CD4-positive, alpha-beta memory T cell (primary cell): Measurements from ENCODE around the gene PPP1R3G. TPM values are rescaled to one million over a fixed set of nuclear protein-coding genes. Genes with fewer than 3 reads are reported as not detected.

ENCODE experiments used
- CTCF ChIA-PET: fragments of 350-600 bp; sonication (Branson Sonifier 250); formaldehyde crosslinking; loops from one replicate; lab custom pipeline; 2021; ENCODE audit warnings: inconsistent platforms; ENCODE audit not compliant: partially characterized antibody; lab: Charles Lee
- POLR2A ChIA-PET: fragments of 350-600 bp; sonication (Branson Sonifier 250); formaldehyde crosslinking; loops from one replicate; lab custom pipeline; 2021; ENCODE audit not compliant: partially characterized antibody; lab: Charles Lee
- DNase-seq, 5 donors: peaks; one replicate each; pipeline versions ENCODE4 v3.0.0 to v3.0.0-alpha.2; 2020 to 2022; ENCODE audit warnings: mixed read lengths in 1 of 5
- H3K27ac ChIP-seq: one replicate; pipeline ENCODE4 v1.7.0; 2013; ENCODE audit warnings: low read depth, low read length
- H3K27me3 ChIP-seq: 2 replicates; pipeline ENCODE4 v1.7.0; 2013; ENCODE audit warnings: mild to moderate bottlenecking, low read length, moderate library complexity; ENCODE audit not compliant: insufficient read depth
- H3K36me3 ChIP-seq: 2 replicates; pipeline ENCODE4 v1.7.0; 2013; ENCODE audit warnings: mild to moderate bottlenecking, low read length, moderate library complexity; ENCODE audit not compliant: insufficient read depth
- H3K4me1 ChIP-seq: 2 replicates; pipeline ENCODE4 v1.7.0; 2013; ENCODE audit warnings: mild to moderate bottlenecking, low read length, moderate library complexity; ENCODE audit not compliant: insufficient read depth
- H3K4me3 ChIP-seq, 2 donors: one replicate each; pipeline ENCODE4 v1.7.0; 2013; ENCODE audit warnings: low read length in 2 of 2, mild to moderate bottlenecking in 1 of 2
- H3K9me3 ChIP-seq, 2 donors: one replicate each; pipeline ENCODE4 v1.7.0; 2013; ENCODE audit warnings: low read length in 2 of 2, control low read depth in 1 of 2; ENCODE audit not compliant: control insufficient read depth in 1 of 2
- H3K27ac Mint-ChIP-seq, 7 donors: one replicate each; pipeline ENCODE4 v1.8.0; 2020 to 2021; ENCODE audit warnings: mixed read lengths in 7 of 7, mild to moderate bottlenecking in 6 of 7, inconsistent platforms in 3 of 7, moderate library complexity in 3 of 7
- H3K27me3 Mint-ChIP-seq, 2 donors: one replicate each; pipeline ENCODE4 v1.8.0; 2020 to 2021; ENCODE audit warnings: mixed read lengths in 2 of 2
- H3K36me3 Mint-ChIP-seq, 2 donors: one replicate each; pipeline ENCODE4 v1.8.0; 2020 to 2021; ENCODE audit warnings: mixed read lengths in 2 of 2, inconsistent platforms in 1 of 2, mild to moderate bottlenecking in 1 of 2
- H3K4me1 Mint-ChIP-seq, 4 donors: one replicate each; pipeline ENCODE4 v1.8.0; 2020 to 2021; ENCODE audit warnings: mixed read lengths in 4 of 4, mild to moderate bottlenecking in 1 of 4
- H3K4me3 Mint-ChIP-seq, 8 donors: one replicate each; pipeline ENCODE4 v1.8.0; 2020 to 2021; ENCODE audit warnings: mixed read lengths in 8 of 8, mild to moderate bottlenecking in 7 of 8, moderate library complexity in 6 of 8, inconsistent platforms in 3 of 8
- H3K9me3 Mint-ChIP-seq, 8 donors: one replicate each; pipeline ENCODE4 v1.8.0; 2020 to 2021; ENCODE audit warnings: mixed read lengths in 8 of 8, mild to moderate bottlenecking in 5 of 8, inconsistent platforms in 3 of 8, moderate library complexity in 1 of 8
- intact Hi-C: fragments of 100-400 bp; cut with micrococcal nuclease; formaldehyde crosslinking; loops from one replicate; pipeline ENCODE4 v1.15.1; 2023
- polyA plus RNA-seq, 2 donors: library from polyadenylated mRNA; unstranded; fragments of 300-500 nt; fragmentation: Illumina TruSeq; gene quantifications; one replicate each; pipeline ENCODE4 v1.2.3, GENCODE V29; 2021
- total RNA-seq, 2 experiments: library from RNA; stranded (reverse); gene quantifications; one replicate each; pipeline ENCODE4 v1.2.3, GENCODE V29; 2021

PPP1R3G gene
- total and polyA plus RNA-seq, 4 experiments from 2014 or later: not detected

DNA sequence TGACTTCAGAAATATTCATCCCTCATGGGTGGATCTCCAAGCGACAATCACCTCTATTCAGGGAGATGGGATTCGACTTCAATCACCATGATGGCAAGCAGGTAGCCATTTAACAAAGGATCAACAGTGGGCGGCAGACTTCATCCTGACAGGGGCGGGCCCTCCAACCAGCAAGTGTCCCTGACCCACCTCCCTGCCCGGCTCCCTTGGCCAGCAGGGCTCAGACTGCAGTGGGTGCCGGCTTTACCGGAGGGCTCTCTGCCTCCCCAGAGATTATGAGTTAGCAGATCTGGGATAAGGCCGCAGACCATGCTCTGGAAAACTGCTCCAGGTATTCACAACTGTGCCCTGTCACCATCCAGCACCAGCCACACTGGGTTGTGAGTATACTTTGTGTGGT lies 39.4 kb downstream of the PPP1R3G start:
- H3K4me1 Mint-ChIP-seq: no peaks in the 10 kb centered on the region
- Histone ChIP-seq H3K9me3 (no peaks in the 10 kb centered on the region), H3K36me3 (no peaks in the 10 kb centered on the region), H3K4me3 (no peak overlapping the region), H3K27me3 (no peaks in the 10 kb centered on the region), H3K27ac (no peak overlapping the region), H3K4me1 (no peaks in the 10 kb centered on the region)
- no peaks in the 10 kb centered on the region for H3K27me3 Mint-ChIP-seq
- H3K4me3 Mint-ChIP-seq: no peak overlapping the region
- no peaks in the 10 kb centered on the region for H3K36me3 Mint-ChIP-seq
- intact Hi-C loops: no loop called here
- H3K27ac Mint-ChIP-seq: no peak overlapping the region
- ChIA-PET CTCF (no interaction called here), POLR2A (no interaction called here)
- H3K9me3 Mint-ChIP-seq: no peaks in the 10 kb centered on the region
- DNase-seq: no peak

GRCh38 chr6:5125152-5126006 lies 40.2 kb downstream of the PPP1R3G start:
- Mint-ChIP-seq H3K27ac (peak overlapping the region in 1 of 7 donors; percentile 42), H3K9me3 (no peaks in the 10 kb centered on the region), H3K4me3 (no peak overlapping the region), H3K4me1 (no peaks in the 10 kb centered on the region), H3K36me3 (no peaks in the 10 kb centered on the region), H3K27me3 (no peaks in the 10 kb centered on the region)
- no peaks in the 10 kb centered on the region for H3K9me3 ChIP-seq
- H3K27me3 ChIP-seq: no peaks in the 10 kb centered on the region
- H3K4me1 ChIP-seq: no peaks in the 10 kb centered on the region
- no peak overlapping the region for H3K4me3 ChIP-seq
- DNase-seq: no peak
- POLR2A ChIA-PET: no interaction called here
- no peak overlapping the region for H3K27ac ChIP-seq
- CTCF ChIA-PET: no interaction called here
- intact Hi-C loops: no loop called here
- H3K36me3 ChIP-seq: no peaks in the 10 kb centered on the region

- Mint-ChIP-seq H3K27ac (no peak overlapping the region), H3K36me3 (no peaks in the 10 kb centered on the region), H3K9me3 (no peaks in the 10 kb centered on the region), H3K4me3 (no peak overlapping the region), H3K4me1 (no peaks in the 10 kb centered on the region), H3K27me3 (no peaks in the 10 kb centered on the region)
- no peaks in the 10 kb centered on the region for H3K9me3 ChIP-seq
- intact Hi-C loops: no loop called here
- ChIA-PET CTCF (no interaction called here), POLR2A (no interaction called here)
- no peaks in the 10 kb centered on the region for H3K36me3 ChIP-seq
- no peaks in the 10 kb centered on the region for H3K27me3 ChIP-seq
- H3K27ac ChIP-seq: no peak overlapping the region
- no peak for DNase-seq
- H3K4me3 ChIP-seq: no peak overlapping the region
- H3K4me1 ChIP-seq: no peaks in the 10 kb centered on the region
Measured at GRCh38 chr6:5126214-5126613, 41.1 kb downstream of the PPP1R3G start.

DNA sequence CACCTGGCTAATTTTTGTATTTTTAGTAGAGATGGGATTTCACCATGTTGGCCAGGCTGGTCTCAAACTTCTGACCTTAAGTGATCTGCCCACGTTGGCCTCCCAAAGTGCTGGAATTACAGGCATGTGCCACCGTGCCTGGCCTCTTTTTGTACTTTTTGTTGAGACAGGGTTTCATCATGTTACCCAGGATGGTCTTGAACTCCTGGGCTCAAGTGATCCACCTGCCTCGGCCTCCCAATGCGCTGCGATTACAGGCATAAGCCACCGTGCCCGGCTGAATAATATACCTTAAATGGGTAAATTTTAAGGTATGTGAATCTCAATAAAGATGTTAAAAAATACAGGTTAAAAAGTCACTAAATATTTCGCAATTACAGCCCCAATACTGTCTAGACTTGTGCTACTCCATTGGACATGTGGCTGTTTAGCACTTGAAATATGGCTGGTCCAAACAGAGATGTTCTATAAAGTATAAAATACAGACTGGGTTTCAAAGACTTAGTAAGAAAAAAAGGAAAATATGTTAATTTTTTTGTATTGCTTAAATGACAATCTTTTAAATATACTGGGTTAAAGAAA lies 42.1 kb downstream of the PPP1R3G start:
- no peaks in the 10 kb centered on the region for H3K4me1 ChIP-seq
- ChIA-PET CTCF (no interaction called here), POLR2A (no interaction called here)
- Mint-ChIP-seq H3K27me3 (no peaks in the 10 kb centered on the region), H3K36me3 (no peaks in the 10 kb centered on the region), H3K27ac (no peak overlapping the region), H3K4me1 (no peaks in the 10 kb centered on the region), H3K4me3 (no peak overlapping the region), H3K9me3 (no peaks in the 10 kb centered on the region)
- no peak overlapping the region for H3K4me3 ChIP-seq
- DNase-seq: no peak
- H3K36me3 ChIP-seq: no peaks in the 10 kb centered on the region
- intact Hi-C loops: no loop called here
- no peaks in the 10 kb centered on the region for H3K27me3 ChIP-seq
- H3K9me3 ChIP-seq: no peaks in the 10 kb centered on the region
- no peak overlapping the region for H3K27ac ChIP-seq

GRCh38 chr6:5128351-5128750 lies 43.2 kb downstream of the PPP1R3G start:
- no peak overlapping the region for H3K4me3 ChIP-seq
- Mint-ChIP-seq H3K4me1 (no peaks in the 10 kb centered on the region), H3K9me3 (no peaks in the 10 kb centered on the region), H3K36me3 (no peaks in the 10 kb centered on the region), H3K27me3 (no peaks in the 10 kb centered on the region), H3K27ac (no peak overlapping the region), H3K4me3 (no peak overlapping the region)
- DNase-seq: no peak
- intact Hi-C loops: no loop called here
- H3K27ac ChIP-seq: no peak overlapping the region
- H3K27me3 ChIP-seq: no peaks in the 10 kb centered on the region
- POLR2A ChIA-PET: no interaction called here
- H3K36me3 ChIP-seq: no peaks in the 10 kb centered on the region
- no peaks in the 10 kb centered on the region for H3K9me3 ChIP-seq
- no peaks in the 10 kb centered on the region for H3K4me1 ChIP-seq
- CTCF ChIA-PET: interaction anchor here (0.8 to 2.6 kb wide), 3 partner anchors 13 to 18 kb away, joined by 3 to 11 read pairs (median 3); no protein-coding TSS in a partner anchor

DNA sequence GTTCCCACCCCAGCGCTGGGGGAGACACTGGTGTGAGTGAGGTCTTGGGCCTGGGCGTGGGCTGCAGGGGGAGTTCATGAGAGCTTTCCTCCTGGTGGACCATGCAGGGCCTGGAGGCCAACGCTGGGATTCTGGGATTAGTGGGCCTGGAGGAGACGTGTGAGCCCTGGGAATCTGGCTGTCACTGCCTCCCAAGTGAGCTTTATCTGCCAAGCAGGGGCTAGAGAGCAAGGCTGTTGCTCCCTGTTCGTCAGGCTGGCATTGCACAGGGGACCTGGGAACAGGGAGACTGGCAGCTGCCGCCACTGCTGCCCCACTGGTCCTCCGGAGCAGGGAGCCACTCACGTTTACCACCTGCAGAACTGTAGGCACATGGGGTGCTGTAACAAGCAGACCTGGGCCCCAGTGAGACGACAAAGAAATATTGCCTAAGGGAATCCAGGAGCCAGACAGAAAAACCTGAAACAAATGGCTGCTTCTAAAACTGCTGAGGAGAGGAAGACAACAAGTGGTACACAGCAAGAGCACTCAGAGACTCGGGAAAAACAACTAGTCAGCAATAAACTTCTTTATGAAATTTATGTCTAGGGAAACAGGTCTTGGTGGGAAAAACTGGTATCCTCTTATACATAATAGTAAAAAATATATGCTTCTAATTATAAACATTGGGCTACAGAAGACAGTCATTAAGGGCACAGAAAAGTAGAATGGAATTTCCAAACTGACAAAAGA lies 45.2 kb downstream of the PPP1R3G start:
- no peak overlapping the region for H3K4me3 ChIP-seq
- Mint-ChIP-seq H3K27ac (peak overlapping the region in 1 of 7 donors; percentile 2), H3K4me3 (no peak overlapping the region), H3K9me3 (no peaks in the 10 kb centered on the region), H3K4me1 (no peaks in the 10 kb centered on the region), H3K36me3 (no peaks in the 10 kb centered on the region), H3K27me3 (no peaks in the 10 kb centered on the region)
- CTCF ChIA-PET: interaction anchor here (2.6 kb wide), 1 partner anchor 14 kb away, joined by 11 read pairs; no protein-coding TSS in a partner anchor
- no peaks in the 10 kb centered on the region for H3K4me1 ChIP-seq
- POLR2A ChIA-PET: no interaction called here
- H3K27me3 ChIP-seq: no peaks in the 10 kb centered on the region
- no peak overlapping the region for H3K27ac ChIP-seq
- no peaks in the 10 kb centered on the region for H3K9me3 ChIP-seq
- intact Hi-C loops: no loop called here
- no peak for DNase-seq
- H3K36me3 ChIP-seq: no peaks in the 10 kb centered on the region

GRCh38 chr6:5132731-5133130 lies 47.6 kb downstream of the PPP1R3G start:
- no peak overlapping the region for H3K27ac ChIP-seq
- H3K9me3 ChIP-seq: no peaks in the 10 kb centered on the region
- Mint-ChIP-seq H3K9me3 (no peaks in the 10 kb centered on the region), H3K4me3 (no peak overlapping the region), H3K27me3 (no peaks in the 10 kb centered on the region), H3K27ac (peak overlapping the region in 1 of 7 donors; percentile 80), H3K4me1 (peaks cover 0 to 7% (median 3%) of the 10 kb centered on the region in 4 donors), H3K36me3 (peaks cover 0 to 4% of the 10 kb centered on the region in 2 donors)
- POLR2A ChIA-PET: no interaction called here
- DNase-seq: no peak
- no peaks in the 10 kb centered on the region for H3K27me3 ChIP-seq
- intact Hi-C loops: no loop called here
- no peaks in the 10 kb centered on the region for H3K36me3 ChIP-seq
- CTCF ChIA-PET: interaction anchor here (0.6 kb wide), 1 partner anchor 11 kb away, joined by 4 read pairs; no protein-coding TSS in a partner anchor
- H3K4me1 ChIP-seq: no peaks in the 10 kb centered on the region
- H3K4me3 ChIP-seq: no peak overlapping the region
